ENCODE data around the gene FAM98B. TPM values are rescaled to one million over a fixed set of nuclear protein-coding genes. Genes with fewer than 3 reads are reported as not detected.

FAM98B gene
- total RNA-seq, 4 donors from 2014 or later: 4.8 to 14.4 (median 9.7) TPM

- 82 to 83% methylated on average over 4 of the region's 4 CpGs for WGBS, 2 donors
- TF ChIP-seq POLR2A (IDR thresholded peaks at IDR 0.05) (no peak), CTCF (IDR thresholded peaks at IDR 0.05) (no peak)
- H3K4me3 ChIP-seq (ENCODE audit: low read depth, poor library complexity, severe bottlenecking): no peak overlapping the region
- intact Hi-C loops (cut with DNase I; ENCODE audit: low total_unique reads): no loop called here
- no peak for DNase-seq (ENCODE audit: low spot score in 2 of 2)
These were observed 23.7 kb downstream of the FAM98B start for GRCh38 chr15:38477637-38478036.

GRCh38 chr15:38479266-38479665 lies 25.3 kb downstream of the FAM98B start:
- intact Hi-C loops (cut with DNase I; ENCODE audit: low total_unique reads): no loop called here
- no peak for TF ChIP-seq POLR2A (IDR thresholded peaks at IDR 0.05)
- no peak for TF ChIP-seq CTCF (IDR thresholded peaks at IDR 0.05)
- H3K4me3 ChIP-seq (ENCODE audit: low read depth, poor library complexity, severe bottlenecking): no peak overlapping the region
- DNase-seq (ENCODE audit: low spot score in 2 of 2): no peak

- WGBS, 2 donors: 93 to 94% methylated on average over 1 of the region's 1 CpG
- DNase-seq (ENCODE audit: low spot score in 2 of 2): no peak
- TF ChIP-seq POLR2A (IDR thresholded peaks at IDR 0.05) (no peak), CTCF (IDR thresholded peaks at IDR 0.05) (no peak)
- no peak overlapping the region for H3K4me3 ChIP-seq (ENCODE audit: low read depth, poor library complexity, severe bottlenecking)
- intact Hi-C loops (cut with DNase I; ENCODE audit: low total_unique reads): no loop called here
These were observed 25.8 kb downstream of the FAM98B start for GRCh38 chr15:38479756-38480155.

GRCh38 chr15:38481113-38481512 lies 27.2 kb downstream of the FAM98B start:
- DNase-seq (ENCODE audit: low spot score in 2 of 2): no peak
- intact Hi-C loops (cut with DNase I; ENCODE audit: low total_unique reads): no loop called here
- H3K4me3 ChIP-seq (ENCODE audit: low read depth, poor library complexity, severe bottlenecking): no peak overlapping the region
- 94 to 96% methylated on average over 5 of the region's 5 CpGs for WGBS, 2 donors
- TF ChIP-seq CTCF (IDR thresholded peaks at IDR 0.05) (no peak), POLR2A (IDR thresholded peaks at IDR 0.05) (no peak)

- intact Hi-C loops (cut with DNase I; ENCODE audit: low total_unique reads): no loop called here
- no peak overlapping the region for H3K4me3 ChIP-seq (ENCODE audit: low read depth, poor library complexity, severe bottlenecking)
- DNase-seq (ENCODE audit: low spot score in 2 of 2): no peak
- TF ChIP-seq CTCF (IDR thresholded peaks at IDR 0.05): no peak
- no peak for TF ChIP-seq POLR2A (IDR thresholded peaks at IDR 0.05)
- 96 to 100% methylated on average over 3 of the region's 3 CpGs for WGBS, 2 donors
These were observed 27.8 kb downstream of the FAM98B start for GRCh38 chr15:38481761-38482160.

- no peak overlapping the region for H3K4me3 ChIP-seq (ENCODE audit: low read depth, poor library complexity, severe bottlenecking)
- TF ChIP-seq POLR2A (IDR thresholded peaks at IDR 0.05) (no peak), CTCF (IDR thresholded peaks at IDR 0.05) (no peak)
- intact Hi-C loops (cut with DNase I; ENCODE audit: low total_unique reads): no loop called here
- DNase-seq (ENCODE audit: low spot score in 2 of 2): no peak
These were observed 28.6 kb downstream of the FAM98B start for GRCh38 chr15:38482572-38482971.
